Right atrium auricular region (tissue), 2 donors: ENCODE results near the gene MAP3K19. TPM values are rescaled to one million over a fixed set of nuclear protein-coding genes. Genes with fewer than 3 reads are reported as not detected.
"Not testable (repeated sequence)": the region's sequence is repeated elsewhere in the genome, so short reads cannot be mapped to it uniquely, and the experiment has no call there.

Experiments
- DNase-seq: peaks from one replicate; pipeline ENCODE4 v3.0.0-alpha.2; 2019; ENCODE audit warnings: low spot score
- H3K27ac ChIP-seq, 2 donors: fragments of 200-600 bp; sonication (generic); 1 replicate in 1 of 2; 2 replicates in 1 of 2; pipeline ENCODE4 v1.5.1; 2016 to 2019
- H3K27me3 ChIP-seq, 2 donors: fragments of 200-600 bp; sonication (generic); one replicate each; pipeline versions ENCODE4 v1.5.1 to v1.6.0; 2017 to 2019
- H3K36me3 ChIP-seq: fragments of 200-600 bp; sonication (generic); one replicate; pipeline ENCODE4 v1.5.1; 2016
- H3K4me1 ChIP-seq, 2 donors: fragments of 200-600 bp; sonication (generic); one replicate each; pipeline versions ENCODE4 v1.5.1 to v1.6.0; 2017 to 2019
- H3K4me3 ChIP-seq, 2 donors: fragments of 200-600 bp; sonication (generic); 1 replicate in 1 of 2; 2 replicates in 1 of 2; pipeline ENCODE4 v1.5.1; 2017 to 2019; ENCODE audit warnings: mild to moderate bottlenecking in 1 of 2, moderate library complexity in 1 of 2
- H3K9me3 ChIP-seq, 2 donors: fragments of 200-600 bp; sonication (generic); one replicate each; pipeline ENCODE4 v1.5.1; 2019
- CTCF ChIP-seq, 2 donors: fragments of 200-600 bp; sonication (generic); IDR thresholded peaks; one replicate each; pipeline ENCODE4 v1.5.1; 2019; ENCODE audit warnings: antibody characterized with exemption in 2 of 2
- total RNA-seq, 2 donors: library from RNA; depleted of rRNA; stranded (reverse); fragments of >200 nt; gene quantifications; one replicate each; pipeline ENCODE4 v1.1.0, GENCODE V29; 2016

Gene MAP3K19
- total RNA-seq, 2 donors from 2014 or later: not detected

GRCh38 chr2:135093193-135093592 lies 45.9 kb upstream of the MAP3K19 start:
- Histone ChIP-seq H3K4me1 (no peaks in the 10 kb centered on the region), H3K27ac (no peak overlapping the region), H3K36me3 (peaks cover 13% of the 10 kb centered on the region), H3K4me3 (no peak overlapping the region), H3K9me3 (peaks cover 0 to 7% of the 10 kb centered on the region in 2 donors), H3K27me3 (no peaks in the 10 kb centered on the region)
- no peak for DNase-seq
- TF ChIP-seq CTCF (IDR thresholded peaks at IDR 0.05): no peak

- TF ChIP-seq CTCF (IDR thresholded peaks at IDR 0.05): no peak
- no peak for DNase-seq
- Histone ChIP-seq H3K27ac (no peak overlapping the region), H3K36me3 (peaks cover 13% of the 10 kb centered on the region), H3K4me3 (no peak overlapping the region), H3K9me3 (peaks cover 0 to 7% of the 10 kb centered on the region in 2 donors), H3K27me3 (no peaks in the 10 kb centered on the region), H3K4me1 (no peaks in the 10 kb centered on the region)
Observed at GRCh38 chr2:135091681-135092080, 44.4 kb upstream of the MAP3K19 start.

- H3K36me3 ChIP-seq: peaks cover 10% of the 10 kb centered on the region
- not testable (repeated sequence) for H3K27me3 ChIP-seq, DNase-seq, H3K27ac ChIP-seq, H3K9me3 ChIP-seq, H3K4me1 ChIP-seq, H3K4me3 ChIP-seq
Observed at GRCh38 chr2:135089597-135089996, 42.4 kb upstream of the MAP3K19 start.

GRCh38 chr2:135086222-135086621 lies 39.0 kb upstream of the MAP3K19 start:
- Histone ChIP-seq H3K36me3 (no peaks in the 10 kb centered on the region), H3K4me3 (no peak overlapping the region), H3K4me1 (no peaks in the 10 kb centered on the region), H3K9me3 (peaks cover 0 to 7% of the 10 kb centered on the region in 2 donors), H3K27ac (no peak overlapping the region), H3K27me3 (no peaks in the 10 kb centered on the region)
- TF ChIP-seq CTCF (IDR thresholded peaks at IDR 0.05): no peak
- no peak for DNase-seq

DNA sequence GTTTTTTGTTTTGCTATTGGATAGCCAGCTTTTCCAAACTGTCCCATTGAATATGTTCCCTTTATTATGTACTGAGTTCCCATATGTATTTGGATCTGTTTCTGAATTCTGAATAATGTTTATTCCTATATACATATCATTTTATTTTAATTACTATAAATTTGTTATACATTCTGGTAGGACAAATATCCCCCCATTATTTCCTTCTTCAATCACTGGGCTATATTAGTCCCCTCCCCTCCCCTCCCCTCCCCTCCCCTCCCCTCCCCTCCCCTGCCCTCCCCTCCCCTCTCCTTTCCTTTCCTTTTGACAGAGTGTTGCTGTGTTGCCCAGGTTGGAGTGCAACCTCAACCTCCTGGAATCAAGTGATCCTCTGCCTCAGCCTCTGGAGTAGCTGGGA lies 31.2 kb upstream of the MAP3K19 start:
- Histone ChIP-seq H3K9me3 (no peaks in the 10 kb centered on the region), H3K27ac (no peak overlapping the region), H3K36me3 (no peaks in the 10 kb centered on the region), H3K4me3 (no peak overlapping the region), H3K4me1 (no peaks in the 10 kb centered on the region), H3K27me3 (no peaks in the 10 kb centered on the region)
- no peak for TF ChIP-seq CTCF (IDR thresholded peaks at IDR 0.05)
- no peak for DNase-seq

- Histone ChIP-seq H3K27me3 (no peaks in the 10 kb centered on the region), H3K4me3 (no peak overlapping the region), H3K27ac (no peak overlapping the region), H3K36me3 (no peaks in the 10 kb centered on the region), H3K4me1 (no peaks in the 10 kb centered on the region), H3K9me3 (no peaks in the 10 kb centered on the region)
- no peak for TF ChIP-seq CTCF (IDR thresholded peaks at IDR 0.05)
- no peak for DNase-seq
Observed at GRCh38 chr2:135076556-135076955, 29.3 kb upstream of the MAP3K19 start.
